ENCODE data around the gene FRAS1. TPM values are rescaled to one million over a fixed set of nuclear protein-coding genes. Genes with fewer than 3 reads are reported as not detected.

Gene FRAS1
- total and polyA plus RNA-seq, 2 donors (not counting 3 experiments of a cell fraction or from before 2014, with no cell fraction given), result 1.4 to 3.6 TPM

DNA sequence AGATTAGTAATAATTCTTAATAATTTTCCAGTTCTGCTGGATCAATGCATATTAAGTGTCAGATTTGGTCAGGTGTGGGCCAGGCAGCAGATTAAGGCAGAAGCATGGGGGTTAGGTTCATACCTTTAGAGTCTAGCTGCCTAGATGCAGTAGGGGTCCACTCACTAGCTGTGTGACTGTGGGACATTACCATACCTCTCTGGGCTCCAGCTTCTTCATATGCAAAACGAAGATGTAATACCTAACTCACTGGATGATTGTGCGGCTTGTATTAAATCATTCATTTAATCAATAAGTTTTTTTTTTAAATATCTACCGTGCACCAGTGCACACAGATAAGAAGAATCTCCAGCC lies 495.9 kb downstream of the FRAS1 start:
- intact Hi-C loops (cut with micrococcal nuclease), result loop anchor here (2.0 to 5.0 kb wide), 2 partner anchors 94 to 224 kb away; partner anchors contain the start of gene BMP2K
- no peaks in the 10 kb centered on the region for H4K20me1 ChIP-seq (replicated peaks; ENCODE audit: control insufficient read depth, extremely low read depth, insufficient read depth, low read length)
- CTCF ChIA-PET, result no interaction called here
- peak overlapping the region in 1 of 3 experiments; percentile 89 for H3K4me3 ChIP-seq (replicated peaks in 1 of 3; ENCODE audit: insufficient read depth in 1 of 3, low read depth in 1 of 3, low read length in 3 of 3)
- peaks cover 39% of the 10 kb centered on the region for H3K4me1 ChIP-seq (ENCODE audit: control insufficient read depth, extremely low read depth, insufficient read depth, low read length)
- POLR2A ChIA-PET, result interaction anchor here (0.9 kb wide), 1 partner anchor 9 kb away, joined by 3 read pairs; no protein-coding TSS in a partner anchor
- no peaks in the 10 kb centered on the region for H3K9me1 ChIP-seq (replicated peaks; ENCODE audit: control insufficient read depth, extremely low read depth, insufficient read depth, low read length)
- no peaks in the 10 kb centered on the region for H3K79me2 ChIP-seq (ENCODE audit: control insufficient read depth, insufficient read depth, low read length)
- no peak overlapping the region for H2AFZ ChIP-seq (ENCODE audit: low read depth, low read length)
- DNase-seq (ENCODE audit: low read depth, low spot score), result no peak
- peak overlapping the region; percentile 76 for H3K4me2 ChIP-seq (ENCODE audit: insufficient read depth, low read length)
- BruUV-seq (replicated peaks), result no TSS peak
- H3K27me3 ChIP-seq (ENCODE audit: control insufficient read depth in 2 of 2, insufficient read depth in 2 of 2, low read length in 2 of 2), result no peaks in the 10 kb centered on the region
- H3K27ac ChIP-seq (ENCODE audit: insufficient read depth, low read depth, low read length), result peak overlapping the region; percentile 98
- TF ChIP-seq POLR2A (IDR thresholded peaks at IDR 0.05; ENCODE audit: low read depth, low read length) (no peak), GATA2 (IDR thresholded peaks at IDR 0.05; ENCODE audit: insufficient read depth, insufficient read length, low read depth, low read length) (no peak), EZH2 (IDR thresholded peaks at IDR 0.05; ENCODE audit: borderline replicate concordance, low read depth, low read length, severe bottlenecking) (no peak), JUN (IDR thresholded peaks at IDR 0.05; ENCODE audit: borderline replicate concordance, insufficient read depth, insufficient read length, low read depth) (no peak), FOS (IDR thresholded peaks at IDR 0.05; ENCODE audit: borderline replicate concordance, insufficient read depth, low read length) (no peak)
- TF ChIP-seq, protein P1, sequence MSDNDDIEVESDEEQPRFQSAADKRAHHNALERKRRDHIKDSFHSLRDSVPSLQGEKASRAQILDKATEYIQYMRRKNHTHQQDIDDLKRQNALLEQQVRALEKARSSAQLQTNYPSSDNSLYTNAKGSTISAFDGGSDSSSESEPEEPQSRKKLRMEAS (IDR thresholded peaks at IDR 0.05; ENCODE audit: insufficient read depth, insufficient read length), result no peak
- TF ChIP-seq, protein P2, sequence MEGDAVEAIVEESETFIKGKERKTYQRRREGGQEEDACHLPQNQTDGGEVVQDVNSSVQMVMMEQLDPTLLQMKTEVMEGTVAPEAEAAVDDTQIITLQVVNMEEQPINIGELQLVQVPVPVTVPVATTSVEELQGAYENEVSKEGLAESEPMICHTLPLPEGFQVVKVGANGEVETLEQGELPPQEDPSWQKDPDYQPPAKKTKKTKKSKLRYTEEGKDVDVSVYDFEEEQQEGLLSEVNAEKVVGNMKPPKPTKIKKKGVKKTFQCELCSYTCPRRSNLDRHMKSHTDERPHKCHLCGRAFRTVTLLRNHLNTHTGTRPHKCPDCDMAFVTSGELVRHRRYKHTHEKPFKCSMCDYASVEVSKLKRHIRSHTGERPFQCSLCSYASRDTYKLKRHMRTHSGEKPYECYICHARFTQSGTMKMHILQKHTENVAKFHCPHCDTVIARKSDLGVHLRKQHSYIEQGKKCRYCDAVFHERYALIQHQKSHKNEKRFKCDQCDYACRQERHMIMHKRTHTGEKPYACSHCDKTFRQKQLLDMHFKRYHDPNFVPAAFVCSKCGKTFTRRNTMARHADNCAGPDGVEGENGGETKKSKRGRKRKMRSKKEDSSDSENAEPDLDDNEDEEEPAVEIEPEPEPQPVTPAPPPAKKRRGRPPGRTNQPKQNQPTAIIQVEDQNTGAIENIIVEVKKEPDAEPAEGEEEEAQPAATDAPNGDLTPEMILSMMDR (IDR thresholded peaks at IDR 0.05; ENCODE audit: extremely low read depth in 1 of 2, insufficient read depth in 1 of 2, low read depth in 1 of 2, low read length in 2 of 2), result no peak
- no peaks in the 10 kb centered on the region for H3K36me3 ChIP-seq (ENCODE audit: control insufficient read depth in 2 of 2, extremely low read depth in 1 of 2, insufficient read depth in 2 of 2, low read length in 2 of 2)
- FAIRE-seq, result no peak
- no peaks in the 10 kb centered on the region for H3K9me3 ChIP-seq (replicated peaks; ENCODE audit: control insufficient read depth, insufficient read depth, low read length)
- dilution Hi-C loops (cut with MboI; ENCODE audit: extremely low pct_ligation_motif_present, low sequenced_read_pairs), result no loop called here
- H3K9ac ChIP-seq (replicated peaks; ENCODE audit: extremely low read depth, insufficient read depth, low read length), result peak overlapping the region; percentile 99

All from endothelial cell of umbilical vein (primary cell).